Stimulated activated CD4-positive, alpha-beta T cell treated with anti-CD3 and anti-CD28 coated beads, Interleukin-4, amount 100 ng/mL, for 4 hours (primary cell): ENCODE data around the gene NOL6.
"Not testable (repeated sequence)": the region's sequence is repeated elsewhere in the genome, so short reads cannot be mapped to it uniquely, and the experiment has no call there.

Source experiments
- DNase-seq, 2 experiments: peaks; one replicate each; pipeline ENCODE4 v3.0.0-alpha.2; 2020

Gene NOL6

DNA sequence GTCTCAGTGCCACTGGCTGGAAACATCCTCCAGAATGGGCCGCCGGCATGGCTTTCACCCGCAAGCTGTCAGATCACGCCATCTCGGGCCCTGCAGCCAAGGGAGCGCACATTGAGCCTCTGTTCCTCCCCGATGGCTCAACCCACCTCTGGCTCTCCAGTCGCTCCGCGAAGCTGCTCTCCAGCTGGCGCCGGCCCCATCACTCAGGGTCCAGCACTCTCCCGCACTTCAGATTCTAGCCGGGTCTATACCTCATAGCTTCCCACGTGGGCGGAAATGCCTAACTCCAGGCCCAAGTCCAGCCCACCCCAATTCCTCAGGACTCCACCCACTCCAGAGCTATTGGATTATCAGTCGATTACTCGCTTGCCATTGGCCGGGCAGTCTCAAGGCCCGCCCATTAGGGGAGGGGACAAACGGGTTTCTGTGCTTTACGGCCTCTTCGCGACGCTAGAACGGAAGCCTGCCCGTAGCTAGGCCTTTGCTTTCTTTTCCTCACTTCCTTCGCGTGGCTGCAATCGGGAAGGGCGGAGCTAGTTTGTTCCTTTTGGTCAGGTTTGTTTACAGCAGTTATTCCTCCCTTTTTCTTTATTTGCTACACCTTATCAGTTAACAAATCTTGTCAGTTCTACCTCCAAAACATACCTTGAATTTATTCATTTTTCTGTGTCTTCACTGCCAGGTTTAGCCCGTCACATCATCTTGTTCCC is at the start of gene NOL6:
TSS of gene NOL6 (minus strand) at position 282 of the 710 bp plus-strand sequence. CDS start at position 200, 82 bp downstream.
- peak; percentile 94 to 98 for DNase-seq

DNA sequence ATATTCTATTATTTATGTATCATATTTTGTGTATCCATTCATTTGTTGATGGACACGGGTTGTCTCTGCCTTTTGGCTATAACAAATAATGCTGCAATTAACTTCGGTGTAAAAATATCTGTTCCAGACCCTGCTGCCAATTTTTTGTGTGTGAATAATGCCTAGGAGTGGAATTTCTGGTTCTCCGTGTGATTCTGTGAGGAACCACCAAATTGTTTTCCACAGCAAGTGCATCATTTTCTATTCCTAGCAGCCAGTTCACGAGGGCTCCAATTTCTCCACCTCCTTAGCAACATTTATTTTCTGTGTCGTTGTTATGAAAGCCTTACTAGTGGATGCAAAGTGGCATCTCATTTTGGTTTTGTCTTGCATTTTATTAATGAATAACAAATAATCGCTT is 48.1 kb upstream of the NOL6 start:
- not testable (repeated sequence) for DNase-seq

- not testable (repeated sequence) for DNase-seq
These were observed 44.3 kb upstream of the NOL6 start for GRCh38 chr9:33517934-33518577.

GRCh38 chr9:33517373-33517772 is 43.6 kb upstream of the NOL6 start:
- no peak for DNase-seq

DNA sequence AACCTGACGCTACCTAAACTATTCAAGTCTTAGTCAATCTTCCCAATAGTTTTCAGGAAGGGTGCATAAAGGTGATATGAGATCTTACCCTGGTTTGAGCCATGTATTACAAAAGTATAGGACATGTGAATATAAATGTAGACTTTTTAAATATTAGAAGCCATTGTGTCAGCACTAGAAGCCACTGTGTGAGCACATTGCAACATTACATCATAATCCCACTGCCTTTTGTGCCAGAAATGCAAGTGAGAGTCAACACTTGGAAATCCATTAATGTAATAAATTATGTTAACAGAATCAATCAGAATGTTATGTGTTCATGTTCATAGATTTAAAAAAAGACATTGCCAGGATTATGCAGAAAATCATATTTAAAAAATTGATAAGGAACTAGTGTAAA is 42.7 kb upstream of the NOL6 start:
- not testable (repeated sequence) for DNase-seq

- not testable (repeated sequence) for DNase-seq
These were observed 41.7 kb upstream of the NOL6 start for GRCh38 chr9:33515342-33515995.

DNA sequence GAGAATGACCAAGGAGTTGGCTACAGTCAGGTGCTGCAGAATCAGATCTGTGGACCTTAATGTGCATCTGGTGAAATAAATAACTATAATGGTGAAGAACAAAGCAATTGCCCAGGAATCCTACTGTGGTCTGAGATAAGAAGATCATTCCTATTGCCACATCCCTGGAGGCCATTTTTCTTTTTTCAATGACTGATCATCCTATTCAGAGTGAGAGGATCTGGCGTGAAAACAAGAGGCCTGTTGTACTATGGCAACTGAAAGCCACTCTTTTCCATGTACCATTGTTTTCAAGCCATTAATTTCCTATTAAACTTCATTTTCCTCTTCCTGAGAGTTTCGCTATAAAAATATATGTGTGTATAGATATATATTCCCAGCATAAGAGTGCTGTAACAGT is 38.8 kb upstream of the NOL6 start:
- not testable (repeated sequence) for DNase-seq

- DNase-seq, result not testable (repeated sequence)
These were observed 37.4 kb upstream of the NOL6 start for GRCh38 chr9:33511184-33511517.

GRCh38 chr9:33510262-33511183 is 36.8 kb upstream of the NOL6 start:
- peak; percentile 15 to 26 for DNase-seq

- DNase-seq, result peak in 1 of 2 experiments; percentile 3
These were observed 33.1 kb upstream of the NOL6 start for GRCh38 chr9:33506626-33507370.

DNA sequence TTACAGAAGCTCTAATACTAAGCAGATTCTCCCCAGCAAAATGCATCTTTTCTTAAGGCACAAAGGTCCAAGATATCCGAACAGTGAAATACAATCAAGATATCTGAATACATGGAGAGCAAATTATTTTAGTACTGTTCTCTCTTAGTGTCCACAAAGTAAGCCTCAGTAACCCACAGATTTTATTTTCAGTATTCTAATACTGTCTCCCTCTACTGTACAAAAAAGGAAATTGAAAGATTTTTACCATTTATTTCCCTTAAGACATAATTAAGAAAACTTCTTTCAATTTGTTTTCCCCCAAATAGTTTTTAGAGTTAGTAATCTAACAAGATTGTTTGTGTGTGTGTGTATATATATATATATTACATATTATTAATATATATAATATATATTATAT is 24.7 kb upstream of the NOL6 start:
- no peak for DNase-seq

GRCh38 chr9:33493819-33494218 is 20.1 kb upstream of the NOL6 start:
- DNase-seq, result not testable (repeated sequence)

DNA sequence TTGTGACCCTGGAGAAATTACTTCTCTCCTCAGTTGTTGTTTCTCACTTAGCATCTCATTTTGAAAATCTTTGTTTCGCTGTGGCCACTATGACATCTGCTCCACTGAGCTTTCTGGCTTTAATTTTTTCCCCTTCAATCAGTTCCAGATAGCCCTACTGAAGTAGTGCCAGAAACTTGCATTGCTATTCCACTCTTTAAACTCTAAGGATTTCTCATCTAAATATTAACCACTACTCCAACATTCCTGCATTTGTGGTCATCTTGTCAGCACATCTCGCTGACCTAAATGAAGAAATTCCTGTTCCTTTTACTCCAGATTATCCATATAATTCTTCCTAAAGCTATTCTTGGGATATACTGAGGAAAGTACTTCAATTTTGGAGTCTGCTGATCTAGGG is 15.3 kb upstream of the NOL6 start:
- no peak for DNase-seq

- DNase-seq, result not testable (repeated sequence)
These were observed 11.6 kb upstream of the NOL6 start for GRCh38 chr9:33485312-33485711.

- DNase-seq, result no peak
These were observed 7.3 kb upstream of the NOL6 start for GRCh38 chr9:33480976-33481375.

DNA sequence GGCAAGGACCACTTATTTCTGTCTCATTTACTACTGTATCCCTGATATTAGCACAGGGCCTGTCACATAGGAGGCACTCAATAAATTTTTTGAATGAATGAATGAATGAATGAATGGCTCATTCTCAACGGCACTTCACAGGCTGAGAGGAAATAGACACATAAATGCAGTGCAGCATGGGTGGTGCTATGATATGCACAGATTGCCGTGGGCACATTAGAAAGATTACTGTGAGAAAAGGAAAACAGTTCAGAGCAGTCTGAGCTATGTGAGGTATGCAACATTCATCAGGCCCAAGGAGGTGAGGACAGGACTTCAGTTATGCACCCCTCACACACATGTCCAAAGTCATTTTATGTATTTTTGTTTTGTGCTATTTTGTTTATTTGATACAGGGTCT is 6.4 kb upstream of the NOL6 start:
- no peak for DNase-seq

DNA sequence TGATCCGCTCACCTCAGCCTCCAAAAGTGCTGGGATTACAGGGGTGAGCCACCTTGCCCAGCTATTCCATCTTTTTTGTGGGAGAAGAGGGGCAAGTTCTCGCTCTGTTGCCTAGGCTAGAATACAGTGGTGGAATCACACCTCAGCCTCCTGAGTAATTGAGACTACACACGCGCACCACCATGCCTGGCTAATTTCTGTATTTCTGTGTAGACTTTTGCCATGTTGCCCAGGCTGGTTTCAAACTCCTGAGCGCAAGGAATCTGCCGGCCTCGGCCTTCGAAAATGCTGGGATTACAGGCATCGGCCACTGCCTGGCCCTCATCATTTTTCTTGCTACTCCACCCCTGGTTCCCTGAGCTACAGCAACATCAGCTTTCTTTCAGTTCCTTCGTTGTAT is 2.8 kb upstream of the NOL6 start:
- DNase-seq, result no peak

- no peak for DNase-seq
These were observed 1.6 kb upstream of the NOL6 start for GRCh38 chr9:33475357-33475756.

GRCh38 chr9:33472881-33473615 is 676 bp downstream of the NOL6 start:
- DNase-seq, result no peak

- no peak for DNase-seq
These were observed 1.4 kb downstream of the NOL6 start for GRCh38 chr9:33472171-33472880.

- no peak for DNase-seq
These were observed 2.4 kb downstream of the NOL6 start for GRCh38 chr9:33471361-33471760.
